GM12874 (cell line): ENCODE data around the gene SPRY4.

Experiments used
- TF ChIP-seq, protein P1 (sequence below): IDR thresholded peaks from 2 replicates; pipeline ENCODE4 v1.5.1; 2011; ENCODE audit warnings: low read depth, mild to moderate bottlenecking, control low read depth, low read length, moderate library complexity; ENCODE audit not compliant: insufficient read depth

Gene SPRY4, protein sequence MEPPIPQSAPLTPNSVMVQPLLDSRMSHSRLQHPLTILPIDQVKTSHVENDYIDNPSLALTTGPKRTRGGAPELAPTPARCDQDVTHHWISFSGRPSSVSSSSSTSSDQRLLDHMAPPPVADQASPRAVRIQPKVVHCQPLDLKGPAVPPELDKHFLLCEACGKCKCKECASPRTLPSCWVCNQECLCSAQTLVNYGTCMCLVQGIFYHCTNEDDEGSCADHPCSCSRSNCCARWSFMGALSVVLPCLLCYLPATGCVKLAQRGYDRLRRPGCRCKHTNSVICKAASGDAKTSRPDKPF

DNA sequence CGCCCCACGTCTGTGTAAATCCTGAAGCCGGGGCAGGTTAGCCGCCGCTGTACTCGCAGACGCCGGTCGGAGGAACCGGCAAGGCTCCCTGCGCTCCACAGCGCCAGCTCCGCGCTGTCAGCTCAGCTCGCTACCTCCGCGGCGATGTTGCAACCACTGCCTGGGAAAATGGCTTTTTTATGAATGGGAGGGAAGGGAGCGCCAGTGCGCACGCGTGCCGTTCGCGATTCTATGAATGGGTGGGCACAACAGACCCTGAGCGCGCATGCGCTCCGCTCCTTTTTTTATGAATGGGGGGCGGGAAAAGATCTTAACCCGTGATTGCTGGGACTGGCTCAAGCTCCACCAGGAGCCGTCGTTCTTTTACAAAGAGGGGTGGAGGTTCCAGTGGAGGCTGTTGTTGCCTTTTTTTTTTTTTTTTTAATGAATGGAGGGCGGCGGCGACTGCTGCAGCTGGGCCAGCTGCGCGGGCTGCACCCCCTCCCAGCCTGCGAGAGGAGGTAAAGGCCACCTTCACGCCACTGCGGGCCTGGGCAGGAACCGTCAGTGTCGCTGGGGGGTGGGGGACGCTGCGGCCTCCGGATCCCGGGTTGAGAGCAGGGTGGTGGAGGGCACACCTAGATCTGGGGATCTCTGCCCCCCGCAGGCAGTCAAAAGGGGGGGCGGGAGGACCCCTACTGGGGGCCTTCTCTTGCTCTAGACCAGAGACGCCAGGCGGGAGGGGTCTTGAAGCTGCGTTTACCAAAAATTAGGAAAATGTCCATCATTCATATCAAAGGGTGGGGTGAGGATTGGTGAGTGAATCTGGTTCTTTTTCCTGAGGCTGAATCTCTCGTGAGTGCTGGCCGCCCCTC, at the start of gene SPRY4:
Gene SPRY4, minus strand, starts transcription at position 151 of the 854 bp plus-strand sequence. CDS start 9,913 bp downstream, outside the sequence.
- TF ChIP-seq, protein P1, sequence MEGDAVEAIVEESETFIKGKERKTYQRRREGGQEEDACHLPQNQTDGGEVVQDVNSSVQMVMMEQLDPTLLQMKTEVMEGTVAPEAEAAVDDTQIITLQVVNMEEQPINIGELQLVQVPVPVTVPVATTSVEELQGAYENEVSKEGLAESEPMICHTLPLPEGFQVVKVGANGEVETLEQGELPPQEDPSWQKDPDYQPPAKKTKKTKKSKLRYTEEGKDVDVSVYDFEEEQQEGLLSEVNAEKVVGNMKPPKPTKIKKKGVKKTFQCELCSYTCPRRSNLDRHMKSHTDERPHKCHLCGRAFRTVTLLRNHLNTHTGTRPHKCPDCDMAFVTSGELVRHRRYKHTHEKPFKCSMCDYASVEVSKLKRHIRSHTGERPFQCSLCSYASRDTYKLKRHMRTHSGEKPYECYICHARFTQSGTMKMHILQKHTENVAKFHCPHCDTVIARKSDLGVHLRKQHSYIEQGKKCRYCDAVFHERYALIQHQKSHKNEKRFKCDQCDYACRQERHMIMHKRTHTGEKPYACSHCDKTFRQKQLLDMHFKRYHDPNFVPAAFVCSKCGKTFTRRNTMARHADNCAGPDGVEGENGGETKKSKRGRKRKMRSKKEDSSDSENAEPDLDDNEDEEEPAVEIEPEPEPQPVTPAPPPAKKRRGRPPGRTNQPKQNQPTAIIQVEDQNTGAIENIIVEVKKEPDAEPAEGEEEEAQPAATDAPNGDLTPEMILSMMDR: no peak

DNA sequence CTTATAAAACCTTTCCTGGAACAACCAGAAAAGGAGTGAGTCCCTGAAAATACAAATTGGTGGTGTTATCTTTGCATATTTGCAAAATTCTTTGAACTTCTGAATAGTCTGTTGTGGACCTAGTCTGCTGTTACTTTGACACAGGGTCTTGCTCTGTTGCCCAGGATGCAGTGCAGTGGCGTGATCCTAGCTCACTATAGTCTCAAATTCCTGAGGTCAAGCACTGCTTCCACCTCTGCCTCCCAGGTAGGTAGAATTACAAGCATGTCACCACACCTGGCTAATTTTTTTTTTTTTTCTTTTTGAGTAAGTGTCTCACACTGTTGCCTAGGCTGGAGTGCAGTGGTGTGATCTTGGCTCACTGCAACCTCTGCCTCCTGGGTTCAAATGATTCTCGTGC, 43.7 kb upstream of the SPRY4 start:
- TF ChIP-seq, protein P1: no peak

DNA sequence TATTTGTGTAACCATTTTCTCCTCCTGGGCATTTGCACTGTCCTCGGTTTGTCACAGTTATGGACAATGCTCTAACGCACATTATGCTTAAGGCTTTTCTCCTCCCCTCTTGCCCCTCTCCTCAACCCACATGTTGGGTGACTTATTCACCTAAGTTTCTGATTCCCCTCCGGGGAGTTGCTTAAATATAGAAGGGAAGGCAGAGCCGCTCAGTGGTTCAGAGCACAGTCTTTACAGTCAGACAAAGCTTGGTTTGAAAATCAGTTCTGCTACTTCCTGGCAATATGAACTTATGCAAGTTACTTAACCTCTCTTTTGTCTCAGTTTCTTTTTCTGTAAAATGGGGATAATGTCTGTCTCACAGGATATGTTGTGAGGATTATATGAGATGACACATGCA, 41.2 kb upstream of the SPRY4 start:
- TF ChIP-seq, protein P1: no peak

DNA sequence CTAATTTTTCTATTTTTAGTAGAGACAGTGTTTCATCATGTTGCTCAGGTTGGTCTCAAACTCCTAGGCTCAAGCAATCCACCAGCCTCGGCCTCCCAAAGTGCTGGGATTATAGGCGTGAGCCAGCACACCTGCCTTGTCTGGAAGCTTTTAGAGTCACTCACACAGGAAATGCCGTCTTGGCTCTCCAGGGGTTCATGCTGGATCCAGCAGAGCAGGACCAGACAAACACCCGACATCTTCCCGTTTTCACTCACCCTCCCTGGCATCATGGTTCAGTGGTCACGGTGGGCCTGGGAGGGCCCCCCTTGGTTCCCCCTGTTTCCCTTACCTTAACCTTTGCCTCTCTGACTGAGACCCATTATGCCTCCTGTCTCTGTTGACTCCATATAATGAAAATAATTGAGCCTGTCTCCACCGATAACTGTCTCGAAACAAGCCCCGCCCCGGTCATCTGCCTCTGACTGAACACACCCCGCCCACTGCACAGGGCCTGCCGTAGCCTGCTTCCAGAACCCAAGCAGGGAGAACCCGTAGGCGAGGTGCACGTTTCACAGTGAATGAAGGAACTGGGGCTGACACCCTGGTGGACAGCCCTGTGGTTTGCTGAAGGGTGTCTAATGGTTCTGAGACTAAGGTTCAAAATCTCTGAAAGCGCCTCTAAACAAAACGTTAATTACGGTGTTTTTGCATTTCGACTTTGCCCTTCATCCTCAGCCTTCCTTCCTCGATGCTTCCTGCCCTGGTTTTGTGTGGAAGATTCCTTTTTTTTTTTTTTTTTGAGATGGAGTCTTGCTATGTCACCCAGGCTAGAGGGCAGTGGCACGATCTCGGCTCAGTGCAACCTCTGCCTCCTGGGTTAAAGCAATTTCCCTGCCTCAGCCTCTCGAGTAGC, 39.7 kb upstream of the SPRY4 start:
- TF ChIP-seq, protein P1: no peak

DNA sequence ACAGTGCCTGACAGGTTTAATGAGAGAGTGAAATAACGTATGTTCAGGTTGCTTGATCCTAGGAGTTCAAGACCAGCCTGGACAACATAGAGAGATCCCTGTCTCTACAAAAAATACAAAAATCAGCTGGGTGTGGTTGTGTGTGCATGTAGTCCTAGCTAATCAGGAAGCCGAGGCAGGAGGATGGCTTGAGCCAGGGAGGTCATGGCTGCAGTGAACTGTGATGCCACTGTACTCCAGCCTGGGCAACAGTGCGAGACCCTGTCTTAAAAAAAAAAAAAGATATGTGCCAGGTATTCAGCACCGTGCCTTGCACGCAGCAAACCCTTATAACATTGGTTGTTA, 38.8 kb upstream of the SPRY4 start:
- TF ChIP-seq, protein P1: no peak

DNA sequence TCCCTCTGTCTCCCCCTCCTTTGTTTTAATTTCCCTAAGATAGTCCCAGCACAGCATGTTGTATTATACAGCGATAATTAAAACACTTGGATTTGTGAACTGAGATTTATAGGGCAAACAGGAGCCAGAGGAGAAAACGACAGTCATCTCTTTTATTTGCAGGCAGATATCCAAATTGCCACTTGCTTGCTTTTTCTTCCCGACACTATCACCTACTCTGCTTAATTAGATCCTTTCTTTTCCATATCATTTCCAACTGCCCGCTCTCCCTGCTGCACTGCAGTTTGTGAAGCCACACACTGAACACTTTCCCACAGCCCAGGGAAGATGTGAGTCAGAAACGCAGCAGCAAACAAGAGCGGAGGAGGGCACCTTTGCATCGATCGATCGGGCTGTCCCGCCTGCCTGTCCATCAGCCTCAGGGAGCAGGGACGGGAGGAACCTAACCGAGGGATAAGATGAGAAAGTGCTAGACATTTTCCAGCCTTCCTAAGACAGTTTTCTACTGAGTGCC, 35.8 kb upstream of the SPRY4 start:
- TF ChIP-seq, protein P1: no peak
